GM12801 (cell line): Measurements from ENCODE around the gene TOMM20.

Experiments
- CTCF ChIP-seq: IDR thresholded peaks from one replicate; pipeline ENCODE4 v1.5.1; 2011; ENCODE audit warnings: control low read depth; ENCODE audit not compliant: insufficient read length; ENCODE audit errors: extremely low read depth

Gene TOMM20

GRCh38 chr1:235113183-235113917 is 15.3 kb downstream of the TOMM20 start:
- no peak for TF ChIP-seq CTCF

GRCh38 chr1:235112297-235113182 is 16.1 kb downstream of the TOMM20 start:
- no peak for TF ChIP-seq CTCF

- TF ChIP-seq CTCF: no peak
Measured at GRCh38 chr1:235111107-235111506, 17.5 kb downstream of the TOMM20 start.

- no peak for TF ChIP-seq CTCF
Measured at GRCh38 chr1:235108876-235109275, 19.8 kb downstream of the TOMM20 start.

GRCh38 chr1:235108185-235108593 is 20.4 kb downstream of the TOMM20 start:
- TF ChIP-seq CTCF: no peak

GRCh38 chr1:235107368-235108184 is 21.1 kb downstream of the TOMM20 start:
- TF ChIP-seq CTCF: no peak

GRCh38 chr1:235106457-235106856 is 22.2 kb downstream of the TOMM20 start:
- no peak for TF ChIP-seq CTCF
